ENCODE results near the gene MYO5B. TPM values are rescaled to one million over a fixed set of nuclear protein-coding genes. Genes with fewer than 3 reads are reported as not detected.

MYO5B gene
- total and polyA plus RNA-seq, 9 of the 15 experiments (the other 6 are each of a cell fraction or from before 2014, with no cell fraction given) = 0.07 to 0.42 (median 0.28) TPM

- in situ Hi-C loops (cut with MboI) (no loop called here), intact Hi-C loops (cut with micrococcal nuclease) (no loop called here)
- Histone ChIP-seq H3K9me1 (ENCODE audit: control insufficient read depth, insufficient read depth, low read length) (no peaks in the 10 kb centered on the region), H3K27ac (ENCODE audit: extremely low read depth, low read depth, low read length) (no peak overlapping the region), H3K79me2 (ENCODE audit: control insufficient read depth, insufficient read depth, low read length) (no peaks in the 10 kb centered on the region), H3K27me3 (ENCODE audit: control insufficient read depth in 2 of 2, insufficient read depth in 2 of 2, low read length in 2 of 2) (no peaks in the 10 kb centered on the region), H3K4me2 (ENCODE audit: insufficient read depth, low read length) (no peak overlapping the region), H3K9ac (ENCODE audit: insufficient read depth in 1 of 2, low read depth in 2 of 2, low read length in 2 of 2) (no peak overlapping the region), H3K9me3 (replicated peaks; ENCODE audit: control insufficient read depth, insufficient read depth, low read depth, low read length) (no peaks in the 10 kb centered on the region), H4K20me1 (replicated peaks; ENCODE audit: control insufficient read depth, insufficient read depth, low read length) (no peaks in the 10 kb centered on the region), H2AFZ (ENCODE audit: low read depth, low read length) (no peak overlapping the region), H3K36me3 (ENCODE audit: control insufficient read depth, insufficient read depth, low read length) (no peaks in the 10 kb centered on the region), H3K4me1 (replicated peaks in 1 of 2; ENCODE audit: control insufficient read depth in 2 of 2, insufficient read depth in 2 of 2, low read length in 2 of 2) (peaks cover 0 to 6% of the 10 kb centered on the region in 2 experiments; a peak in 3 of 5 replicates), H3K4me3 (no peak overlapping the region)
- POLR2A ChIA-PET = no interaction called here
- no TSS peak for BruUV-seq (replicated peaks)
- CTCF ChIA-PET (ENCODE audit: low intra/inter-chr PET ratio) = no interaction called here
- ATAC-seq = no peak
- FAIRE-seq = no peak
- DNase-seq (ENCODE audit: extremely low read depth in 1 of 4, low spot score in 3 of 4) = no peak
- 14% methylated on average over 4 of the region's 4 CpGs for WGBS (ENCODE audit: insufficient coverage, low coverage, missing lambda C conversion rate)
- TF ChIP-seq HDAC1 (IDR thresholded peaks at IDR 0.05) (no peak), POU5F1 (IDR thresholded peaks at IDR 0.05; ENCODE audit: borderline replicate concordance, low read depth, low read length, partially characterized antibody) (no peak), HNRNPK (IDR thresholded peaks at IDR 0.05; ENCODE audit: low read depth, low read length, poor library complexity, severe bottlenecking) (no peak), ZNF347 (CRISPR knock-in tag; IDR thresholded peaks at IDR 0.05; ENCODE audit: low read depth) (no peak), PRMT5 (CRISPR knock-in tag; IDR thresholded peaks at IDR 0.05) (no peak), KAT7 (CRISPR knock-in tag; IDR thresholded peaks at IDR 0.05; ENCODE audit: borderline replicate concordance) (no peak), KHSRP (IDR thresholded peaks at IDR 0.05) (no peak), SFPQ (IDR thresholded peaks at IDR 0.05; ENCODE audit: low read depth, low read length) (no peak), JUN (IDR thresholded peaks at IDR 0.05; ENCODE audit: borderline replicate concordance, low read depth, low read length) (no peak), JUN (CRISPR knock-in tag; IDR thresholded peaks at IDR 0.05; ENCODE audit: borderline replicate concordance) (no peak), DMBX1 (CRISPR knock-in tag; IDR thresholded peaks at IDR 0.05; ENCODE audit: borderline replicate concordance) (no peak), ZNF551 (CRISPR knock-in tag; IDR thresholded peaks at IDR 0.05) (no peak), CBFA2T3 (IDR thresholded peaks at IDR 0.05) (no peak), ATF1 (CRISPR knock-in tag; IDR thresholded peaks at IDR 0.05) (no peak), ATF1 (tag; IDR thresholded peaks at IDR 0.05) (no peak), RBM17 (IDR thresholded peaks at IDR 0.05; ENCODE audit: borderline replicate concordance, low read depth, low read length) (no peak), ZNF561 (CRISPR knock-in tag; conservative IDR thresholded peaks at IDR 0.05) (no peak), ZNF184 (CRISPR knock-in tag; IDR thresholded peaks at IDR 0.05) (no peak)
- TF ChIP-seq, protein P1, sequence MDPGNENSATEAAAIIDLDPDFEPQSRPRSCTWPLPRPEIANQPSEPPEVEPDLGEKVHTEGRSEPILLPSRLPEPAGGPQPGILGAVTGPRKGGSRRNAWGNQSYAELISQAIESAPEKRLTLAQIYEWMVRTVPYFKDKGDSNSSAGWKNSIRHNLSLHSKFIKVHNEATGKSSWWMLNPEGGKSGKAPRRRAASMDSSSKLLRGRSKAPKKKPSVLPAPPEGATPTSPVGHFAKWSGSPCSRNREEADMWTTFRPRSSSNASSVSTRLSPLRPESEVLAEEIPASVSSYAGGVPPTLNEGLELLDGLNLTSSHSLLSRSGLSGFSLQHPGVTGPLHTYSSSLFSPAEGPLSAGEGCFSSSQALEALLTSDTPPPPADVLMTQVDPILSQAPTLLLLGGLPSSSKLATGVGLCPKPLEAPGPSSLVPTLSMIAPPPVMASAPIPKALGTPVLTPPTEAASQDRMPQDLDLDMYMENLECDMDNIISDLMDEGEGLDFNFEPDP (CRISPR knock-in tag; IDR thresholded peaks at IDR 0.05) = no peak
- TF ChIP-seq, protein P2, sequence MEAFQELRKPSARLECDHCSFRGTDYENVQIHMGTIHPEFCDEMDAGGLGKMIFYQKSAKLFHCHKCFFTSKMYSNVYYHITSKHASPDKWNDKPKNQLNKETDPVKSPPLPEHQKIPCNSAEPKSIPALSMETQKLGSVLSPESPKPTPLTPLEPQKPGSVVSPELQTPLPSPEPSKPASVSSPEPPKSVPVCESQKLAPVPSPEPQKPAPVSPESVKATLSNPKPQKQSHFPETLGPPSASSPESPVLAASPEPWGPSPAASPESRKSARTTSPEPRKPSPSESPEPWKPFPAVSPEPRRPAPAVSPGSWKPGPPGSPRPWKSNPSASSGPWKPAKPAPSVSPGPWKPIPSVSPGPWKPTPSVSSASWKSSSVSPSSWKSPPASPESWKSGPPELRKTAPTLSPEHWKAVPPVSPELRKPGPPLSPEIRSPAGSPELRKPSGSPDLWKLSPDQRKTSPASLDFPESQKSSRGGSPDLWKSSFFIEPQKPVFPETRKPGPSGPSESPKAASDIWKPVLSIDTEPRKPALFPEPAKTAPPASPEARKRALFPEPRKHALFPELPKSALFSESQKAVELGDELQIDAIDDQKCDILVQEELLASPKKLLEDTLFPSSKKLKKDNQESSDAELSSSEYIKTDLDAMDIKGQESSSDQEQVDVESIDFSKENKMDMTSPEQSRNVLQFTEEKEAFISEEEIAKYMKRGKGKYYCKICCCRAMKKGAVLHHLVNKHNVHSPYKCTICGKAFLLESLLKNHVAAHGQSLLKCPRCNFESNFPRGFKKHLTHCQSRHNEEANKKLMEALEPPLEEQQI (IDR thresholded peaks at IDR 0.05) = no peak
Measured at GRCh38 chr18:49884465-49884864, 310.5 kb downstream of the MYO5B start.
